Ovary (tissue), 3 donors: Measurements from ENCODE around the gene PRRT4.

Experiments used
- EP300 ChIP-seq: sonication (generic); formaldehyde crosslinking; IDR thresholded peaks from one replicate; pipeline ENCODE4 v1.6.1; 2017; ENCODE audit warnings: antibody characterized with exemption
- POLR2A ChIP-seq: fragments of 450-650 bp; IDR thresholded peaks from one replicate; pipeline ENCODE4 v1.6.1; 2017; ENCODE audit warnings: antibody characterized with exemption, mild to moderate bottlenecking, moderate library complexity
- TF ChIP-seq, protein P1 (sequence below), 3 donors: fragments of 450-650 bp in 2 of 3; fragments of 200-600 bp in 1 of 3; IDR thresholded peaks; one replicate each; pipeline versions ENCODE4 v1.5.1 to v1.8.0; 2016 to 2022; ENCODE audit warnings: antibody characterized with exemption in 3 of 3, mild to moderate bottlenecking in 1 of 3
- donor health status: DM: no; HTN: no; CAD: no.

DNA sequence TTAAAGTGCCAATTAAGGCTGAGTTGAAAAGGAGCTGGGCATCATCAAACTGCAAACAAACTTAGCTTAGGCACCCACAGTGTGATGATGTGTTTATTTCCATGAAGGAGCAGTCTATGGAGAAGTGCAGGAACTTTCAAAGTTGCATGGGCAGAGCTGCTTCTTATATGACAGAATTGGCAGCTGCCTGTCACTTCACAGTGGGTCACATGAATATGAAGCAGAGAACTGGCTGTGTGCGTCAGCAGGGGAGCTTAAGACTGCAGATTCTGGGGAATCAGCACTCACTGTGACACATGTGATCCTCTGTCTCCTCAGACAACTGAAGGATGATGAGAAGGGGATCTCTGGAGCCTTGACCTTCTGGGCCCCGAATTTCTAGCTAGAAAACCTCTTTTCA, 54.4 kb downstream of the PRRT4 start:
- no peak for TF ChIP-seq POLR2A
- TF ChIP-seq, protein P1, sequence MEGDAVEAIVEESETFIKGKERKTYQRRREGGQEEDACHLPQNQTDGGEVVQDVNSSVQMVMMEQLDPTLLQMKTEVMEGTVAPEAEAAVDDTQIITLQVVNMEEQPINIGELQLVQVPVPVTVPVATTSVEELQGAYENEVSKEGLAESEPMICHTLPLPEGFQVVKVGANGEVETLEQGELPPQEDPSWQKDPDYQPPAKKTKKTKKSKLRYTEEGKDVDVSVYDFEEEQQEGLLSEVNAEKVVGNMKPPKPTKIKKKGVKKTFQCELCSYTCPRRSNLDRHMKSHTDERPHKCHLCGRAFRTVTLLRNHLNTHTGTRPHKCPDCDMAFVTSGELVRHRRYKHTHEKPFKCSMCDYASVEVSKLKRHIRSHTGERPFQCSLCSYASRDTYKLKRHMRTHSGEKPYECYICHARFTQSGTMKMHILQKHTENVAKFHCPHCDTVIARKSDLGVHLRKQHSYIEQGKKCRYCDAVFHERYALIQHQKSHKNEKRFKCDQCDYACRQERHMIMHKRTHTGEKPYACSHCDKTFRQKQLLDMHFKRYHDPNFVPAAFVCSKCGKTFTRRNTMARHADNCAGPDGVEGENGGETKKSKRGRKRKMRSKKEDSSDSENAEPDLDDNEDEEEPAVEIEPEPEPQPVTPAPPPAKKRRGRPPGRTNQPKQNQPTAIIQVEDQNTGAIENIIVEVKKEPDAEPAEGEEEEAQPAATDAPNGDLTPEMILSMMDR (IDR thresholded peaks at IDR 0.05): no peak
- no peak for TF ChIP-seq EP300
